Memory B cell (primary cell): ENCODE results near the gene ODAD4.
A peak's percentile ranks its signal among the peaks of the same experiment; 100 is the strongest.

ENCODE experiments used
- ATAC-seq: fragments of 150-1000 bp; cut with Tn5 transposase; 2 replicates; pipeline ENCODE4 v1.10.0; 2021; ENCODE audit warnings: low read depth, mild to moderate bottlenecking, moderate library complexity
- DNase-seq, 2 donors: peaks; one replicate each; pipeline ENCODE4 v3.0.0; 2022; ENCODE audit warnings: low spot score in 2 of 2
- H3K27ac Mint-ChIP-seq: one replicate; pipeline ENCODE4 v1.8.0; 2022; ENCODE audit warnings: mild to moderate bottlenecking, moderate library complexity, mixed read lengths
- H3K27me3 Mint-ChIP-seq: one replicate; pipeline ENCODE4 v1.8.0; 2022; ENCODE audit warnings: mixed read lengths
- H3K36me3 Mint-ChIP-seq: one replicate; pipeline ENCODE4 v1.8.0; 2022; ENCODE audit warnings: mild to moderate bottlenecking, mixed read lengths
- H3K4me1 Mint-ChIP-seq: one replicate; pipeline ENCODE4 v1.8.0; 2022; ENCODE audit warnings: mixed read lengths
- H3K4me3 Mint-ChIP-seq: one replicate; pipeline ENCODE4 v1.8.0; 2022; ENCODE audit warnings: mild to moderate bottlenecking, moderate library complexity, mixed read lengths
- H3K9me3 Mint-ChIP-seq: one replicate; pipeline ENCODE4 v1.8.0; 2022; ENCODE audit warnings: mixed read lengths

Gene ODAD4

DNA sequence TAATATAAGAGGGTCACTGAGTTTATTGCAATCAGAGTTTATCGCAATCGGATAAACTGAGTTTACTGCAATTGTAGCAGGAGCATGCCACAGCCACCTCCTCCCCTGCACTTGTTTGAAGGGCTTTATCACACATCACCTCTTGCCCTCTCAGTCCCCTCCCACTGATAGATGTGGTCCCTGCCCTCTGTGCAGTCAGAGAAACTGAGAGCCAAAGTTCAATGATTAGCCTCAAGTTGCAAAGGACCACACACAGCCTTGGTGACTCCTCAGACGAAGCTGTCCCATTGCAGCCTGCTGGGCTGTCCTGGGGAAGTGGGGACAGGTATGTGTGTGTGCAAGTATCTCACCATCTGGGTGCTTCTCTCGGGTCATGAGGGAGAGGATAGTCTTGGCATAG is 25.2 kb upstream of the ODAD4 start:
- Mint-ChIP-seq H3K9me3 (no peaks in the 10 kb centered on the region), H3K4me3 (no peak overlapping the region), H3K27me3 (no peaks in the 10 kb centered on the region), H3K27ac (no peak overlapping the region), H3K4me1 (peaks cover 2% of the 10 kb centered on the region), H3K36me3 (peaks cover 46% of the 10 kb centered on the region)
- no peak for DNase-seq
- ATAC-seq, result no peak

DNA sequence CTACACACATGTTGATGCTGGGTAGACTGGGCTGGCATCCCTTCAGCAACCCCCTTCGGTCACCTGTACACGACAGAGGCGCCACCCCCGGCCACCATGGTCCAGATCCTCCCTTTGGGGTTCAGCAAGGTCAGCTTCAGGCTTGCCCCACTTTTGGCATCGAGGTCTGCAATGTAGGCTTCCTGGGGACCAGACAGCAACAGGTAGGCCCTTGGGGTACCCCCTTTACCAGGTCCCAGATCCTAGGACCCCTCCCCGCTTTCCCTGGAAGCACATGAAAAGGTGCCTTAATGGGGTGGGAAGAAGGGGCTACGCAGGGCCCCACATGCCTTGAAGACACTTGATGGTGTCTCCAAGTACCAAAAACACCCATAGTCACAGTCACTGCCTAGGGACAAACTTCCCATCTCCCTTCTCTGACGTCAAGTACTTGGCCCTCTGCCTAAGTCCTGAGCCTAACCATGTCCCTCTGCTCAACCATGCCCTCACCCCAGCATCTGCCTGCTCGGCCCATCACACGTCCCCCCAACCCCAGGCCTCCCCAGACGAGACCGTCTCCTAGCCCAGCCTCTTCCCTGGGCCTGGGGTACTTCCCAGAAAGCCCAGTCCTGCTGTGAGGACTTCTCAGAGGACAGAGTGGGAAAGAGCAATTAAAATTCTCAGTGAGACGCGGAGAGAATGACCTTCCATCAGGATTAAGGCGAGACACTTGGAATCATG is 23.8 kb upstream of the ODAD4 start:
- Mint-ChIP-seq H3K27ac (no peak overlapping the region), H3K9me3 (no peaks in the 10 kb centered on the region), H3K27me3 (no peaks in the 10 kb centered on the region), H3K4me3 (no peak overlapping the region), H3K4me1 (no peaks in the 10 kb centered on the region), H3K36me3 (peaks cover 39% of the 10 kb centered on the region)
- ATAC-seq, result no peak
- no peak for DNase-seq

DNA sequence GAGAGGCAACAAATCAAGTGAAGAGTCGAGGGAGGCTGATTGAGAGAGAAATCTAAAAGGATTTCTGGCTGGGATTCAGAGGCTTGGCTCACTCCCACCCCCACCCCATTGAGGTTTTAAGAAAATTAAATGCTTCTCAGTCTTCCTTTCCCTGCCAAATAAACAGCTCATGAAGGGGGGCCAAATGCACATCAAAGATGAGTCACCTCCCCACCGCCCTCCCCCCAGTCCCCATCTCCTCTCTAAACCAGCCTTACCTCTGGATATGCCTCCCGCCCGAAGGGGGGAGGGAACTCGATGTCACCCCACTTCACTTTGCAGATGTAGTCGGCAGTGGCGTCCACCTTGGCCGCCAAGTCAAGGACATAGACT is 23.2 kb upstream of the ODAD4 start:
- Mint-ChIP-seq H3K4me1 (no peaks in the 10 kb centered on the region), H3K27me3 (no peaks in the 10 kb centered on the region), H3K9me3 (no peaks in the 10 kb centered on the region), H3K27ac (no peak overlapping the region), H3K4me3 (no peak overlapping the region), H3K36me3 (peaks cover 35% of the 10 kb centered on the region)
- ATAC-seq (no peak), DNase-seq (no peak)

DNA sequence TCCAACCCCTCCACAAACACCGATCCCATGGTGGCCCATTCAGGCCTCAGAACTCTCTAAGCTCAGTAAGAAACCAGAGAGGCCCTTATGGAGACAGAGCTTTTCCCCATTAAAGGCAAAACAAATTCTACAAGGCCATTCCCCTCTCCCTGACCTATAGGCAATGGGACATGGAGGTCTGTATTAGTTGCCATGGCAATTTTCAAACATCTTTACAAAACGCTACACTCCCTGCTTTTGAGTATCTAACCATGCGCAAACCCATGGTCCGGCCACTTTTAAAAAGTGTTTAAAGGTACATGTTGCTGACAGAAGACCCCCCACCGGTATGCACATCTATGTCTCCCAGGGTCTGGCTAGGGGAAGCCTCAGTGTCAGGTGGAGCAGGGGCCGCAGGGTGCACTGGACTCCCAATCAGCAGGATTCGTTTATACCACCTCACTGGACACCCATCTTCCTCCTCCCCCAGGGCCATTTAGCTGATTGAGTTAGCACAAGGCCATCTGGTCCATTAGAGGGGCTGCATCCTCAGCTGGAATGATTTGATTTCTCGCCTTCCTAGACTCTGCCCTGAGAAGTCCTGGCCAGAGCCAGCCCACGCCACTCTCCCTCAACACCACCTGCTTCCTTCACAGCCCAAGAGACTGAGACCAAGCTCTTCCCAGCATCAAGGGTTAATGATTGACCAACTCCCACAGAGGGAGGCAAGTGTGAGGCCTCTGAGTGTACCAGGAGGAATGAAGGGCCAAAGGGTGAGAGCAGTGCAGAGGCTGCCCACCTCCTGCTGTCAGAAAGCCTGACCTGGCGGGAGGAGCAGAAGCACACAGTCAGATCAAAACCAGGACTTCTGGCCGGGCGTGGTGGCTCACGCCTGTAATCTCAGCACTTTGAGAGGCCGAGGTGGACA is 22.5 kb upstream of the ODAD4 start:
- Mint-ChIP-seq H3K4me3 (no peak overlapping the region), H3K4me1 (peaks cover 4% of the 10 kb centered on the region), H3K27me3 (no peaks in the 10 kb centered on the region), H3K9me3 (no peaks in the 10 kb centered on the region), H3K36me3 (peaks cover 41% of the 10 kb centered on the region), H3K27ac (no peak overlapping the region)
- DNase-seq, result no peak
- no peak for ATAC-seq

DNA sequence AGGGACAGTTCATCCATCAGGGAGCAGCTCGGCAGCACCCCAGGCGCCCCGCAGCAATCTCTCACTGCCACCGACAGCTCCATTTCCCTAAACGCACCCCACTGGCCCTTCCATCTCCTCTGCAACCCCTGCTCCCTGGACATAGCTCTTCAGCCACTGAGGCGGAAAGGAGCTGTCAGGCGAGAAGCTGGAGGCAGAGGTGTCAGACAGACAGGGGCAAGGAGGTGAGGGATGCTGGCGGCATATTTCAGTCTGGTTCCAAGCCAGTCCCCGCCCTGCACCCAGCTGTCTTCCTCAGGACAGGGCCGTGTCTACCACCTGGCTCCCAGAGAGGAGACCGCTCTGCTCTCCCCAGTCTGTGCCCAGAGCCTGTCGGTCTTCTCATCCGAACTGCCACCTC is 21.3 kb upstream of the ODAD4 start:
- Mint-ChIP-seq H3K36me3 (peaks cover 38% of the 10 kb centered on the region), H3K27ac (no peak overlapping the region), H3K4me3 (no peak overlapping the region), H3K4me1 (peaks cover 7% of the 10 kb centered on the region), H3K9me3 (no peaks in the 10 kb centered on the region), H3K27me3 (no peaks in the 10 kb centered on the region)
- ATAC-seq (no peak), DNase-seq (no peak)

DNA sequence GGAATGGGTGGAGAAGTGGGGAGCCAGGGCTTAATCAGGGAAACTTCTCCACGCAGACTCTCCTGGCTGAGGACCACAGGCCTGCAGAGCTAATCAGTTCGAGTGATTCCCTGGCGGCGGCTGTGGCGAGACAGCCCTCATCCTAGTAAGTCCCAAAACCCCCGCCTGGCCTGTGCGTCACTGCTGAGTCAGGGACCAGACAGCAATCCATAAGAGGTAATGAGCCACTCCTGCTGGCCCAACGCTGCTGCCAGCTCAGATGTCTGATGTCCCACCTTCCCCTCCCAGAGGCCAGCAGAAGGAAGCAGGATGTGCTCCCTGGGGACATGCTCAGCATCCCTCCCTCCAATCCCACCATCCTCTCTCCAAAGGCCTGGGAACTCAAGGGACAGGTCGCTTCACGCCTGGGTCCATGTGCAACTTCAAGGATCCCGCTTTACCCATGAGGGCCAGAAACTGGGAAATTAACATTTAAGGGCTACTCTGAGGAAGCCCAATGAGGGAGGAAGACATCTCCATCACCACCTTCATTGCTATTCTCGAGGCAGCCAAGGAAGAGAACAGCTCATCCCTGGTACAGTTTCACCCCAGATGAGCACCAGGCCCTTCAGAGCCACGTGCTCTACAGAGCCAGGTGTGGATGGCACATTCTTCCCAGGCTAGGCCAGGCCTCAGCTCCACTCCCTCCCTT is 19.6 kb upstream of the ODAD4 start:
- Mint-ChIP-seq H3K27ac (no peak overlapping the region), H3K27me3 (no peaks in the 10 kb centered on the region), H3K4me1 (peaks cover 19% of the 10 kb centered on the region), H3K9me3 (no peaks in the 10 kb centered on the region), H3K36me3 (peaks cover 32% of the 10 kb centered on the region), H3K4me3 (no peak overlapping the region)
- ATAC-seq (no peak), DNase-seq (no peak)

DNA sequence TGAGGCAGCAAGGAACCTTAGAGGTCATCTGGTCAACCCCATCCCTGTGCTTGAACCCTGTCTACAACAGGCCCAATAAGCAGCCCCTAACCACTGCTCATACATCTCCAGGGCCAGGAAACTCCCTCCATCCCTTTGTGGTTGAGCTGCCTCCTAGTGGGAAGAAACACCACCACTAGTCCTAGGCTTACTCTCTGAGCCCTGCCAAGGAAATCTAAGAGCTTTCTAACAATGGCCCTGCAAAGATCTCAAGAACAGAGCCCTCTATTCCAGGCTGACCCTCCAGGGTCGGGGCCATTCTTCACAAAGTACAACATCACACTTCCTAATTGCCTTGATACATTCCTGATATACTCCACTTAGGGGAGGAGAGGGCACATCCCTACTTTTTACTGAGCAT is 17.5 kb upstream of the ODAD4 start:
- Mint-ChIP-seq H3K4me1 (peaks cover 29% of the 10 kb centered on the region), H3K27me3 (no peaks in the 10 kb centered on the region), H3K4me3 (no peak overlapping the region), H3K36me3 (peaks cover 23% of the 10 kb centered on the region), H3K9me3 (no peaks in the 10 kb centered on the region), H3K27ac (no peak overlapping the region)
- ATAC-seq, result no peak
- no peak for DNase-seq

DNA sequence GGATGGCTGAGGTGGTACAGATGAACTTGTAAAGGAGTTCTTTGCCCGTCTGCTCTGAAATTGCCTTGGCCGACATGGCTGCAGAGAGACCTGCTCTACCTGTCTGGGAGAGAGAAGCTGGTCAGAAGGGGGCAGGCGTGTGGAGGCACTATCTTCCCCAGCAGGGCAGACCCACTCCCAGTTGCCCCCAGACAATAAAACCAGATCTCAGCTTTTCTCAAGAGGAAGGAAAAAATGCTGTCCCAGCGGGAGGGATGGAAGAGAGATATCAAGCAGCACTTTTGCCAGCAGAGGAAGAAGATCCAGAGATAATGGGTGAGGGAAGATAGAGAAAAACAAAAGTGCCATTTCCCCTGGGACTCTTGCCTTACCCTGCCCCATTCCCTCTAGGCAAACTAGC is 16.6 kb upstream of the ODAD4 start:
- ATAC-seq (no peak), DNase-seq (no peak)
- H3K36me3 Mint-ChIP-seq, result peaks cover 21% of the 10 kb centered on the region
- peak overlapping the region; percentile 50 for H3K27ac Mint-ChIP-seq
- no peak overlapping the region for H3K4me3 Mint-ChIP-seq
- peaks cover 29% of the 10 kb centered on the region for H3K4me1 Mint-ChIP-seq
- H3K9me3 Mint-ChIP-seq, result no peaks in the 10 kb centered on the region
- H3K27me3 Mint-ChIP-seq, result no peaks in the 10 kb centered on the region

DNA sequence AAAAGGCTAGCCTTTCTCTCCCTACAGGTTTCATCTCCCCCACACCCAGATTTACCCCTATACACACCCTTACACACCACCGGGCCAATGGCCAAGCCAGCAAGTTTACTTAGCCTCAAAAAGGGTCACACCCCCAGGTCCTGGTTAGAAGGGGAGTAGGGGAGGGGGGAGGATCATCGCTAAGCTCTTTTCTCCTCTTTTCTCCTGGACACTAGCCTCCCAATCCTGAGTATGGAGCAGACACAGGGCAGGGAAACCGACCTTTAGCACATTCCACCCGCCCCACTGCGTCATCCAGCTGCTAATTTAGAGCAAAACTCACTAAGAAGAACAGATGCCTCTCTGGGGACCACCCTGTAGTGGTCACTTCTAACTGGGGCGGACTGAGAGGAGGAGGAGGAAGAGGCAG is 16.1 kb upstream of the ODAD4 start:
- Mint-ChIP-seq H3K4me1 (peaks cover 29% of the 10 kb centered on the region), H3K27ac (peak overlapping the region; percentile 50), H3K9me3 (no peaks in the 10 kb centered on the region), H3K4me3 (no peak overlapping the region), H3K27me3 (no peaks in the 10 kb centered on the region), H3K36me3 (peaks cover 19% of the 10 kb centered on the region)
- DNase-seq (no peak), ATAC-seq (no peak)

DNA sequence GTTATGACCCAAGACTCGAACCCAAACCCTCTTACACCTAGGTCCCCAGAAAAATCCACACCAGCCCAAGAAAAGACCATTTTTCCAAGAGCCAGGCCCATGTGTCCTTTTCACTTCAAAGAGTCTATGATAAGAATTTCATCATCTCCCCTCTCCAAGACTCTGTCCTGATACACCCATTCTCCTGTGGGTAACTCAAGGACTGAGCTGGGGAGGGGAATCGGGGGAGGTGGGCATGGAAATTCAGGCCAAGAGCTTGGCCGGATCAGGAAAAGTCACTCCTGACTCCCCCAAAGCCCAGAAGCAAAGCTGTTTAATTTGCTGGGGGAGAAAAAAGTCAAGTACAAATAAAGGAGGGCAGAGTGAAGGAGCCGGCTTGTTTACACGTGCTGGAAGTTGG is 15.4 kb upstream of the ODAD4 start:
- Mint-ChIP-seq H3K4me1 (peaks cover 29% of the 10 kb centered on the region), H3K27me3 (no peaks in the 10 kb centered on the region), H3K4me3 (no peak overlapping the region), H3K9me3 (no peaks in the 10 kb centered on the region), H3K36me3 (peaks cover 14% of the 10 kb centered on the region), H3K27ac (no peak overlapping the region)
- DNase-seq, result no peak
- ATAC-seq, result no peak

DNA sequence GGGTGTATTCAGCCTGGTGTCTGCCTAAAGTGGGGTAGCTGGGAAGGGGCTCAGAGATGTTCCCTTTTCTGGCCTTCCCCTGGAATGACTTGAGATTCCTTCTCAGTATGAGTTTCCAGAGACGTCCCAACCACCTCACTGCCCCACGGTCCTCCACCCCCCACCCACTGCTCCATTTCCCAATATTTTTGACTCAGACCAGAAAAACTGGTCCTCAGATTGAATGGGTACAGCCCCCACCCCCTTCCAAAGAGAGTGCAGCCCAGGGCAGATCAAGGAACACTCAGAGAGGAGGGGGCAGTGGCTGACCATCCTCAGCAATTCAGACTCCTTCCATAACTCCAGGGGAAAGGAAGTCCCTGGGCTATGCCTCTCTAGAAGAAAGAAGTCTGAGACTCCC is 14.9 kb upstream of the ODAD4 start:
- no peaks in the 10 kb centered on the region for H3K27me3 Mint-ChIP-seq
- DNase-seq, result no peak
- H3K36me3 Mint-ChIP-seq, result peaks cover 10% of the 10 kb centered on the region
- no peak overlapping the region for H3K27ac Mint-ChIP-seq
- H3K9me3 Mint-ChIP-seq, result no peaks in the 10 kb centered on the region
- peaks cover 29% of the 10 kb centered on the region for H3K4me1 Mint-ChIP-seq
- ATAC-seq, result no peak
- H3K4me3 Mint-ChIP-seq, result no peak overlapping the region

DNA sequence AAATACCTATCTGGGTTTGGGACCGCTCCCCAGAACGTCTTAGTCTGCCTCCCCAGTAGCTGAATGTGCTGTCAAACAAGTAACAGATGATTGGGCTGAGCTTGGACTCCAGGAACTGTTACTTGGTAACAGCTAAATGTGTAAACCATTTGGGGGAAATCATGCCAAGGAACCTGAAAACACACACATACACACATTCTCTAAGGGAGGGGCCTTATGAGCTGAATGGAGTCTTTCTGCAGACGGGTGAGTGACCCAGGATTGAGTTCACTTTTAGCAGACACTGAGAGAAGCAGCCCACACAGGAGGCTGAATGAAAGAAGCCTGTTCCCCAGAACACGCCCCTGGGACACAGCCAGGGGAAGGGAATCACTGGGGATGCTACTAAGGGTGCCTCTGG is 13.2 kb upstream of the ODAD4 start:
- peaks cover 10% of the 10 kb centered on the region for H3K36me3 Mint-ChIP-seq
- H3K9me3 Mint-ChIP-seq, result no peaks in the 10 kb centered on the region
- peaks cover 29% of the 10 kb centered on the region for H3K4me1 Mint-ChIP-seq
- H3K27ac Mint-ChIP-seq, result no peak overlapping the region
- no peak for ATAC-seq
- DNase-seq, result no peak
- no peaks in the 10 kb centered on the region for H3K27me3 Mint-ChIP-seq
- peak overlapping the region; percentile 98 for H3K4me3 Mint-ChIP-seq

DNA sequence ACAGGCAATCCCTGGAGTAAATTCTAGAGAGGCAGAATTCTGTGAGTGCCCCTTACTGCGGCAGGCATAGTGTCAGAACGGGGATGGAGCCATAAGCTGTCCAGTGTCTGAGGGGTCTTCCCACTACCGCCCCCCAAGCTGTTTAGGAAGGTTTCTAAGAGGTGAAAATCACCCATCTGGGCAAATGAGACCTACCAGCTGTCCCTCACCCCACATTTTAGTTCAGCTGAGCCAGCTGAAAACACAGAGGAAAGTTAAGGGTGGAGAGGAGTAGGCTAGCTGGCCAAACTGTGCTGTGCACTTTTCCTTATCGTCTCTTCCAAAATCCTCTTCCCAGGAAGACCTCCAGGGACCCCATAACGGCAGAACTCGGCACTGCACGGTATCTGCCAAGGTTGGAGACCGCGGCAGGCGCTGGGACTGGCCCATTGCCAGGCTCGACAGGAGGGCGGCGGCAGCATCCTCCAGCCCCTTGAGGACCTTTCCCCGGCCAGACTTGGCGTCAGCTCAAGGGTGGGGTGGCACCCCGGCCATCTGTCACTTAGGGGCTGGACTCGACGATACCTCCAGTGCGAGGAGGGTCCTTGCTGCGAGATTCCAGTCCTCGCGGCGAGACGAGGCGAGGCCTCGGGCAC is 12.6 kb upstream of the ODAD4 start:
- ATAC-seq (no peak), DNase-seq (peak in 1 of 2 donors; percentile 49)
- peaks cover 4% of the 10 kb centered on the region for H3K36me3 Mint-ChIP-seq
- peak overlapping the region; percentile 91 for H3K27ac Mint-ChIP-seq
- H3K4me3 Mint-ChIP-seq, result peak overlapping the region; percentile 98
- H3K9me3 Mint-ChIP-seq, result no peaks in the 10 kb centered on the region
- peaks cover 27% of the 10 kb centered on the region for H3K4me1 Mint-ChIP-seq
- H3K27me3 Mint-ChIP-seq, result no peaks in the 10 kb centered on the region
